ENCODE measurements around the gene KCNT2. TPM values are rescaled to one million over a fixed set of nuclear protein-coding genes. Genes with fewer than 3 reads are reported as not detected.

Gene KCNT2
- total and polyA plus RNA-seq, 10 donors = 0.04 to 1.2 (median 0.99) TPM

GRCh38 chr1:196214866-196215265, 393.4 kb downstream of the KCNT2 start:
- H3K27ac ChIP-seq = no peak overlapping the region
- no peak overlapping the region for H3K4me3 ChIP-seq
- no peak for DNase-seq
- no peaks in the 10 kb centered on the region for H3K36me3 ChIP-seq
- WGBS, 5 donors = 78 to 90% (median 87%) methylated on average over 2 of the region's 2 CpGs
- intact Hi-C loops (cut with DNase I; ENCODE audit: low total_unique reads) = no loop called here
- H3K9me3 ChIP-seq = no peaks in the 10 kb centered on the region
- no peaks in the 10 kb centered on the region for H3K27me3 ChIP-seq (replicated peaks in 1 of 7)
- TF ChIP-seq CTCF (IDR thresholded peaks at IDR 0.05 in 8 of 11, conservative IDR thresholded peaks at IDR 0.05 in 3 of 11) = no peak
- no peak for TF ChIP-seq POLR2AphosphoS5 (IDR thresholded peaks at IDR 0.05)
- TF ChIP-seq POLR2A (IDR thresholded peaks at IDR 0.05) = no peak
- no peaks in the 10 kb centered on the region for H3K4me1 ChIP-seq

DNA sequence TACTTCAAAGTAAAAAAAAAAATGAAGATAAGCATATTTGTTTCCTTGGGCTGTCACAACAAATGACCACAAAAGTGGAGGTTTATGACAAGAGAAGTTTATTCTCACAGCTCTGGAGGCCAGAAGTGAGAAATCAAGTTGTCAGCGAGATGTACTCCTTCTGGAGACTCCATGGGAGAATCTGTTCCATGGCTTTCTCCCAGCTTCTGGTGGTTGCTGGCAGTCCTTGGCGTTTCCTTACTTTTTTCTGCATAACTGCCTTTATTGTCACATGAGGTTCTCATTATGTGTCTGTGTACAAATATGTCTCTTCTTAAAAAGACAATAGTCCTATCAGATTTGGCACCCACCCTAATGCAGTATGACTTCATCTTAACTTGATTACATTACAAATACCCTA, 398.3 kb downstream of the KCNT2 start:
- TF ChIP-seq CTCF (IDR thresholded peaks at IDR 0.05 in 8 of 11, conservative IDR thresholded peaks at IDR 0.05 in 3 of 11) (no peak), POLR2AphosphoS5 (IDR thresholded peaks at IDR 0.05) (no peak), POLR2A (IDR thresholded peaks at IDR 0.05) (no peak)
- intact Hi-C loops (cut with DNase I; ENCODE audit: low total_unique reads) = no loop called here
- no peak for DNase-seq
- H3K27me3 ChIP-seq (replicated peaks in 1 of 7) = no peaks in the 10 kb centered on the region
- no peak overlapping the region for H3K27ac ChIP-seq
- 60 to 81% (median 75%) methylated on average over 2 of the region's 2 CpGs for WGBS, 5 donors
- no peaks in the 10 kb centered on the region for H3K4me1 ChIP-seq
- H3K9me3 ChIP-seq = no peaks in the 10 kb centered on the region
- H3K36me3 ChIP-seq = no peaks in the 10 kb centered on the region
- H3K4me3 ChIP-seq = no peak overlapping the region

DNA sequence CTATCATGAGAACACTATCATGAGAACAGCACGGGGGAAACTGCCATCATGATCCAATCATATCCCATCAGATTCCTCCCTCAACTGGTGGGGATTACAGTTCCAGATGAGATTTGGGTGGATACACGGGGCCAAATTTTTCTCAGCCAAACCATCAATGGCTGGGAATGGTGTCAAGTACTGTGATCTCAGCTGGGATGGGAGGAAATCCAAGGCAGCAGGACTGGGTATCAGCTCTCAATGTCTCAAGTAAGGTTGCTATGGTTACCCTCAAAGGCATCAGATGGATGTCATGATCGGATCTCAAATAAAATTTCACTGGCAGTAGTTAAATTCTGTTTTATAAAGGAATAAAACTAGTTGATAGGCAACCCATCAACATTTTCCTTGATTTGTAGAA, 399.0 kb downstream of the KCNT2 start:
- H3K9me3 ChIP-seq = no peaks in the 10 kb centered on the region
- intact Hi-C loops (cut with DNase I; ENCODE audit: low total_unique reads) = no loop called here
- no peaks in the 10 kb centered on the region for H3K36me3 ChIP-seq
- DNase-seq = no peak
- H3K4me1 ChIP-seq = no peaks in the 10 kb centered on the region
- no peak overlapping the region for H3K27ac ChIP-seq
- TF ChIP-seq POLR2A (IDR thresholded peaks at IDR 0.05) = no peak
- no peak for TF ChIP-seq CTCF (IDR thresholded peaks at IDR 0.05 in 8 of 11, conservative IDR thresholded peaks at IDR 0.05 in 3 of 11)
- no peak for TF ChIP-seq POLR2AphosphoS5 (IDR thresholded peaks at IDR 0.05)
- no peaks in the 10 kb centered on the region for H3K27me3 ChIP-seq (replicated peaks in 1 of 7)
- no peak overlapping the region for H3K4me3 ChIP-seq
- WGBS, 5 donors = 75 to 86% (median 82%) methylated on average over 3 of the region's 3 CpGs

DNA sequence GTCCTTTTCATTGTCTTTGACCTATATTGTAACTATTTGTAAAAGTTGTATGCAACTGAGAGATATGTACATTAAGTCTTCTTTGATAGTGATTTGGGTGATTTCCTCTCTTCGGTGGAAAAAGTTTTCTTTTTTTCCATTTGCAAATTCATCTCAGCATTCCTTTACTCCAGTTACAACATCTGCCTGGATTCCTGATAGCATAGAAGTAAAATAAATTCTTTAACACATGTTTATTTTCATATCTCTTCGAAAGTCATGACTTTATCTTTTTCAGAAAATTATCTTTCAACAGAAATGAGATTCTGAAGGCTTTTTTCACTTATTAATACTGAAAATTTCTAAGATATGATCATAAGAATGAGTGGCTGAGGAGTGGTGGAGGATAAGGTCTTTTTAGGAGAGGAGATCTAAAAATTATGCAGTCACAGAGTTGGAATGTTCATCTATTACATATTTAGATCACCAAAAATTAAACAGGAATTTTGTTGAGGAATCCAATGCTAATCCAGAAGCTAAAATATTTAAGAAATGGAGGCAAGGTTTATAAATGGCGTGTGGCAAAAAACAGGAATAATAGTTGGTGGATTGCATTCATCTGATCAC, 400.5 kb downstream of the KCNT2 start:
- Histone ChIP-seq H3K4me3 (no peak overlapping the region), H3K36me3 (no peaks in the 10 kb centered on the region), H3K9me3 (no peaks in the 10 kb centered on the region), H3K27me3 (replicated peaks in 1 of 7) (no peaks in the 10 kb centered on the region), H3K27ac (no peak overlapping the region), H3K4me1 (no peaks in the 10 kb centered on the region)
- TF ChIP-seq POLR2A (IDR thresholded peaks at IDR 0.05) = no peak
- TF ChIP-seq POLR2AphosphoS5 (IDR thresholded peaks at IDR 0.05) = no peak
- TF ChIP-seq CTCF (IDR thresholded peaks at IDR 0.05 in 8 of 11, conservative IDR thresholded peaks at IDR 0.05 in 3 of 11) = no peak
- WGBS, 5 donors = 67 to 81% (median 77%) methylated on average over 3 of the region's 3 CpGs
- DNase-seq = no peak
- intact Hi-C loops (cut with DNase I; ENCODE audit: low total_unique reads) = no loop called here

Measured in spleen (tissue), 11 donors.